HG02870 (cell line): Measurements from ENCODE around the gene PSMG4.

Source experiments
- ATAC-seq: cut with Tn5 transposase; IDR thresholded peaks from one replicate; pipeline ENCODE4 v1.9.1; 2021; ENCODE audit warnings: mild to moderate bottlenecking, moderate library complexity; ENCODE audit not compliant: unreplicated experiment

The PSMG4 gene

DNA sequence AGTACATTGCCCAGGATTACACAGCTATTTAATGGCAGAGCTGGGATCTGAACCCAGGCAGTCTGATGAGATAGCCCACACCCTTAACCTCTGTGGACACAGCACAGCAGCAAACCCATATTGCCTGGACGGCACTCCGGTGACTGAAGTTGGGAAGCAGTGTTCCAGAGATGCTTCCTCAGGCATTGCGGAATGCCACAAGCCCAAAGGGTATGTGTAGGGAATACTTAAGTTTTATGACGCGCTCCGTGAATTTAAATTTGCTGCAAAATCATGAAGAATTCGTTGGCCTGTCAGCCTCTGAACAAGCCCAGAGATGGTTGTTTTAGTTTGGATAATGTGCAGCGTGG is 46.4 kb downstream of the PSMG4 start:
- ATAC-seq: no peak

DNA sequence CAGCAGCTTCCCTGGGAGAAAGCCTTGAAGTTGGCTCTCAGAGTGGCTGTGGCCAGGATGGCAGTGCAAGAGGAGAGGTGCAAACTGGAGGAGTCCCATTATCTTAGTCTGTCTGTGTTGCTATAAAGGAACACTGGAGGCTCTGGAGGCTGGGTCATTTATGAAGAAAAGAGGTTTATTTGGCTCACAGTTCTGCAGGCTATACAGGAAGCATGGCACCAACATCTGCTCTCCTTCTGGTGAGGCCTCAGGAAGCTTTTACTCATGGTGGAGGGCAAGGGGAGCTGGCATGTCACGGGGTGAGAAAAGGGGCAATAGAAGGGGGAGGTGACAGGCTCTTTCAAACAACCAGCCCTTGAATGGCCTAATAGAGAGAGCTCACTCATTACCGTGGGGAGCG is 47.1 kb downstream of the PSMG4 start:
- ATAC-seq: no peak

DNA sequence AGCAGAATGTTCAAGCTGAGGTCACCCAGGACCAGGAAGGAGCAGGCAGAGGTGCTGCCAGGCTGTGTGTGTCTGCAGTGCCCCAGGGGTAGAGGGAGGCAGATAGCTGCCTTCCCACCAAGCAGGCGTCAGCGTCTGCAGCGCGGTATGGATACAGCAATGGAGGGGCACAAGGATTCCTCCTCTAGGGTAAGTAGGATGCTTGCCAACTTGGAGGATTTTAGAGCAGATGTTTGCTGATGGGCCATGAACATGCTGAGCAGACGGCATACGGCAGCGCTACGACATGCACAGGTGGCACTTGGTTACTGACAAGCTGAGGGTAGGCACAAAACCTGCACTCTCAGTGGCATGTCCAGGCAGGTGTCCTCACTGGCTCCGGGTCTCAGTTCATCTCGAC is 48.1 kb downstream of the PSMG4 start:
- ATAC-seq: no peak

DNA sequence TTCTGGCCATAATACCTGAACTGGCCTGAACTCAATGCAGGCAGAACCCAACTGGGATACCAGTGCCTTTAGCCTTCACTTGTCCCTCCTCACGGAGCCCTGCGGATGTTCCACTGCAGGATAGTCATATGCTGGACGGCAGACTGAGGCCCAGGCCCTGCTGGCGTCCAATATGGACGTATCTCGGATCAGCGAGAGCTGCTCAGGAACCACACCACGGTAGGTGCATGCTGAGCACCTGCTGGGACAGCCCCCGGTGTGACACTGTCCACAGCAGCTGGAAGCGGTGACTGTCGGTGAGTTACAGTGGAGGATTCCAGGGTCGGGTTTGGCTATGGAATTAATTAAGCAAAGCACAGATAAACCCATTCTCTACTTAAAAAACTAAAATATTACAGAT is 48.7 kb downstream of the PSMG4 start:
- no peak for ATAC-seq

DNA sequence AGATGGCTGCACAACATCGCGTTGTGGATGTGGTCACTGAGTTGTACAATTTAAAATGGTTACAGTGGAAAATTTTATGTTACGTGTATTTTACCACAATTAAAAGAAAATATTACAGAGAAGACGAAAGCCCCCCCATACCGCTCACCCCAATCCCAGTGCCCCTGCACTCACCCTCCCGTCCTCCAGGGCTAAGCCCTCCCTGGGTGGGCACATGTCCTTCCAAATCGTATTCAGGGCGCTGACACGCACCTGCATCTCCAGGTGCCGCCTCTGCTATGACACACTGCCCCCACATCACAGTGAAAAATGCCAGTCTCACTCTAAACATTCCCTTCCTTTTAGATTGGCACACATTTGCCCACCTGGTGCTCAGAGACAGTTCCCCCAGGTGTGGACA is 49.4 kb downstream of the PSMG4 start:
- no peak for ATAC-seq

DNA sequence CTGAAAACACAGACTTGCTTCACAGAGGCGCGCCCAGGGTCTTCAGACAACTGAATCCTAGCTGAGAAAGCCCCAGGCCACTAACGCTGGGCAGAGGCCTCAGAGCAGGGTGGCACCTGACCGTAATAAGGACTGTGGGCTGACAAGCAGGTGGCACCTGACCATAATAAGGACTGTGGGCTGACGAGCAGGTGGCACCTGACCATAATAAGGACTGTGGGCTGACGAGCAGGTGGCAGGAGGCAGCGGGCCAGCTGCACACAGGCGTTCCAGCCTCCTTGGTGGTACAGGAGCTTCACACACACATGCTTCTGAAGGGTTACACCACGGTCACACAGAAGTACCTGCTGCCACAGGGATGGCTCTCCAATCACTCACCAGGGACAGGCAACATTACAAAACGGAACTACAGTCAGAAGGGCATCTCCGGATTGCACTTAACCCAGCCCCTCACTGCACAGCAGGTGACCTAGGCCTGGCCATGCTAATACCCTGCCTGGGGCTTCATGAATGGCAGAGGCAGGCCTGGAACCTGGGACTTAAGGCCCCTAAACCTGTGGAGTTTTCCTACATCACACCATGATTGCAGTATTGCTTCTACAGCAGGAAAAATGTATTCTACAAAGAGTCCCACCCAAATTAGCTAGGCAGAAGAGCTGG is 50.8 kb downstream of the PSMG4 start:
- ATAC-seq: no peak

DNA sequence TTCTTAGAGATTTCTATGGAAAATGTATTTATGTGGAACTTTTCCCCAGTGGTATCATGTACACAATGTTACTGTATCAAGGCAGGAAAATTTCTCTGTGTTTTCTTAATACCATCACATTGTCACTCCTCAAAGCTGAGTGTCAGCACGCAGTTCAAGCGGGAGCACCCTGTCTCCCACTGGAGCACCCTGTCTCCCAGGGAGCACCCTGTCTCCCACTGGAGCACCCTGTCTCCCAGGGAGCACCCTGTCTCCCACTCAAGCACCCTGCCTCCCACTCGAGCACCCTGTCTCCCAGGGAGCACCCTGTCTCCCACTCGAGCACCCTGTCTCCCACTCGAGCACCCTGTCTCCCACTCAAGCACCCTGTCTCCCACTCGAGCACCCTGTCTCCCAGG is 51.3 kb downstream of the PSMG4 start:
- no peak for ATAC-seq

DNA sequence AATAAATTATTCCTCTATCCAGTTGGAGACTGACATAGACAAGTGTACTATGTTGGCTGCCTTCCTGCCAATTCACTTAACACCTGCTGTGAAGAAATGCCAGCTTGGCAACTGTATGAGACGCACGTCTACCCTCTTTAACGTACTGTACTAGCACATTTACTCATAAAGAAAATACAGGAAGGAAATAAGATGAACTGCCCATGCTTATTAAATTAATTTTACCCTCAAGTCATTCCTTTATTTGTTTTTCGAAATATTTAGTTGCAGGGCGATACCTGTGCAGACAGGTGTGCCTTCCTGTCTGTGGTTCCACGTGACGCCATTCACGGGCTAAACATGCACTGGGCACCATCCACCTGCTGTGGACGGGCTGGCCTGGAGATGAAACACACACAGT is 52.0 kb downstream of the PSMG4 start:
- ATAC-seq: no peak

DNA sequence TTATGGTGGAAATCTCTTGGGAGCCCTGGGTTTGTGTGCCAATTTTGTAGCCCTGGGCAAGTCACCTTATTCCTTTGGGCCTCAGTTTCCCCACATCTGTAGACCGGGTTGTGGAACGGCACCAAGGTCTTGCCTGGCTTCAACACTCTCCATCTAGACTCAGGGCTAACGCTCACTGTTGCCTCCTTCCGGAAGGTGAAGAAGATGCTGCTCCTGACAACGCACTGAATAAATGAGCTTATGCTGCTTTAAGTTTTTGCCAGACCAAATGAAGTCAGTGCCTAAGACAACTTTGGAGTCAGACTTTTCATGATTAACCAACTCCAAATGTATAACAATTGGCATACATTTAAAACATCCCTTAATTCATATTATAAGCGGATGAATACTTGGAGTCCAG is 53.1 kb downstream of the PSMG4 start:
- ATAC-seq: no peak

DNA sequence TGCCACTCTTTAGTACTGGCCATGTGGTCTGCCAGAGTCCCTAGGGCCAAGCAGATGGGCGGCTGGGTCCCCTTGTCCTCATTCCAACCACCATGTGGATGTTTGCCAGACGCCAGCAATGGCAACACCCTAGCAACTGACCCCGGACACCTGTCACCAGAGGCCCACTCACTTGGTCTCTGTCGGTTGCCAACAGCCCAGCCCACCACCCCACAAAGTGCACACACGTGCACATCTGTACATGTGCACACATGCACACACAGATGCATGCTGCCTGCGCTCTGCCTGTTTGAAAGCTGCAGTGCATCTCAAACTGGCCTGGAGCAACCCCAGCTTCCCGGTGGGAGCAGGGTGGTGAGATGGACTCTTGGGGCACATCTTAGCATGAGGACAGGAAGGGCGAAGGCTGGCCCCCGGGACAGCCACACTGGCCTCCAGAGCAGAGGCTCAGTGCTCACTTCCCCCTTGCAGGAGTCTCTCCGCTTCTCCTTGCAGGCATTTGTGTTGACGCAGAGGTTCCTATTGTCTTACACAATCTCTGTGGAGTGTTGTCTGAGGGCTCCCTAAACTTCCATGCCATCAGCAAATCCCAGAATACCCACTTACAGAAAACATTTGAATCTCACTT is 54.0 kb downstream of the PSMG4 start:
- ATAC-seq: no peak

- no peak for ATAC-seq
Measured at GRCh38 chr6:3314176-3314575, 55.4 kb downstream of the PSMG4 start.

- ATAC-seq: no peak
Measured at GRCh38 chr6:3314621-3315467, 56.1 kb downstream of the PSMG4 start.

DNA sequence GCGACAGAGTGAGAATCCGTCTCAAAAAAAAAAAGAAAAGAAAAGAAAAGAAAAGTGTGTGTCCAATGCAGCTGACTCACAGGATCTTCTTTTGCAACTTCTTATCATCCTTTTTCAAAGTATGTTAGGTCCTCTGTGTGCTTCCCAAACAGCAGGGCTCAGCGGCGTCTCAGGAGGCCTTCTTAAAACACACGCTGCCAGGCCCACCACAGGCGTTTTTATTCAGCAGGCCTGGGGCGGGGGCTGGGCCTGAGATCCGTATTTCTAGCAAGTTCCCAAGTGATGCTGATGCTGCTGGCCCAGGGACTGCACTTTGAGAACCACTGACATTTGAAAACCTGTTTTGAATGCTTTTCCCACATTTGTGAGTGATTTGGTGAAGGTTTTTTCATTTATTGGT is 57.1 kb downstream of the PSMG4 start:
- no peak for ATAC-seq

GRCh38 chr6:3316331-3316730 is 57.6 kb downstream of the PSMG4 start:
- no peak for ATAC-seq

GRCh38 chr6:3316818-3317217 is 58.1 kb downstream of the PSMG4 start:
- ATAC-seq: no peak
